ENCODE measurements around the gene EIF1.

The EIF1 gene

DNA sequence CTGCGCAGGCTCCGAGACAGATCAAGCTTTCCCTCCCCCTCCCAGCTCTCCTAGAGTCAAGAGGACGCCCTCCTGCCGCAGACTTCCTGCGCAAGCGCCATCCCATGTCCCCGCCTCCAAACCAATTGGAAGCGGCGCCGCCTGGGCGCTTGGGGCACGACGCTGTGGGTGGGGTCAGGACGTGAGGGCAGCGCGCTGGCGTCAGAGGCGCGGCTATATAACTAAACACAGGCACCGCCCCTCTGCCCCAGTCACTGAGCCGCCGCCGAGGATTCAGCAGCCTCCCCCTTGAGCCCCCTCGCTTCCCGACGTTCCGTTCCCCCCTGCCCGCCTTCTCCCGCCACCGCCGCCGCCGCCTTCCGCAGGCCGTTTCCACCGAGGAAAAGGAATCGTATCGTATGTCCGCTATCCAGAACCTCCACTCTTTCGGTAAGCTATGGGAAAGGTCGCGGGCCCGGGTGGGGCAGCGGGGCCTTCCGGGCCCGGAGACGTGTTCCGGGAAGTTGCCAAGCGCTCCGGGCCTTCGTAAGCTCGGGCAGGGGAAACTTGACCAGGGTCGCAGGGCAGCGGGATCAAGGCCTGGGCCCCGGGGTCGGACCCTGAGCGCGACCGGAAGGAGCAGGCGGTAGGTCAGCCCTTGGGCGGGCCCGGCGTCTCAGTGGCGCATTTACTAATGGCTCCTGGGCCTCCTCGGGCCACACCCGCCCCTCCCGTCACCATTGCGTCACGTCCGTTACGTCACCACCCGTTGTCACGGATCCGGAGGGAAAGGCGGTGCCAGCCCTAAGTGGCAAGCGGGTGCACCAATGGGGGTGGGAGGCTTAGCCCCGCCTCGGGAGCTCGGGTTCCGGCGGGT is at the start of gene EIF1:
TSS of gene EIF1 (plus strand) at position 245 of the 856 bp plus-strand sequence. CDS start at position 399, 154 bp downstream.
- TF ChIP-seq, protein P1, sequence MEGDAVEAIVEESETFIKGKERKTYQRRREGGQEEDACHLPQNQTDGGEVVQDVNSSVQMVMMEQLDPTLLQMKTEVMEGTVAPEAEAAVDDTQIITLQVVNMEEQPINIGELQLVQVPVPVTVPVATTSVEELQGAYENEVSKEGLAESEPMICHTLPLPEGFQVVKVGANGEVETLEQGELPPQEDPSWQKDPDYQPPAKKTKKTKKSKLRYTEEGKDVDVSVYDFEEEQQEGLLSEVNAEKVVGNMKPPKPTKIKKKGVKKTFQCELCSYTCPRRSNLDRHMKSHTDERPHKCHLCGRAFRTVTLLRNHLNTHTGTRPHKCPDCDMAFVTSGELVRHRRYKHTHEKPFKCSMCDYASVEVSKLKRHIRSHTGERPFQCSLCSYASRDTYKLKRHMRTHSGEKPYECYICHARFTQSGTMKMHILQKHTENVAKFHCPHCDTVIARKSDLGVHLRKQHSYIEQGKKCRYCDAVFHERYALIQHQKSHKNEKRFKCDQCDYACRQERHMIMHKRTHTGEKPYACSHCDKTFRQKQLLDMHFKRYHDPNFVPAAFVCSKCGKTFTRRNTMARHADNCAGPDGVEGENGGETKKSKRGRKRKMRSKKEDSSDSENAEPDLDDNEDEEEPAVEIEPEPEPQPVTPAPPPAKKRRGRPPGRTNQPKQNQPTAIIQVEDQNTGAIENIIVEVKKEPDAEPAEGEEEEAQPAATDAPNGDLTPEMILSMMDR (IDR thresholded peaks at IDR 0.05): no peak

DNA sequence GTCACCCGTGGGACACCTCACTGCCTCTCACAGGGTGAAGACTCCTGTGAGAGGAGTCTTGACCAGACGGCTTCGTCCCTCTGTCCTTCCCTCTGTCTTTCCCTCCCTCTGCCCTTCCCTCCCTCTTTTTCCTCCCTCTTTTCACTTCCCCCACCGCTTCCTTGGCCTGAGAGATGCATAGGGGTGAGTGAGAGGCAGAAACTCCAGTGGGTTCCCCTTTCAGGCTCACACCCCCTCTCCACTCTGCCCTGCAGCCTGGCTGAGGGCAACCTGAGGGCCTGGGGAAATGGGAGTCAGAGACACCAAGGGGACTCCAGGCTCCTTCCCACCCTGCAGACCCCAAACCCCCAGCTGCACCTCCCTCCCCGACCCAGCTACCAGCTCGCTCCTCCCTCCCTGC is 49.7 kb upstream of the EIF1 start:
- TF ChIP-seq, protein P1 (IDR thresholded peaks at IDR 0.05): no peak

DNA sequence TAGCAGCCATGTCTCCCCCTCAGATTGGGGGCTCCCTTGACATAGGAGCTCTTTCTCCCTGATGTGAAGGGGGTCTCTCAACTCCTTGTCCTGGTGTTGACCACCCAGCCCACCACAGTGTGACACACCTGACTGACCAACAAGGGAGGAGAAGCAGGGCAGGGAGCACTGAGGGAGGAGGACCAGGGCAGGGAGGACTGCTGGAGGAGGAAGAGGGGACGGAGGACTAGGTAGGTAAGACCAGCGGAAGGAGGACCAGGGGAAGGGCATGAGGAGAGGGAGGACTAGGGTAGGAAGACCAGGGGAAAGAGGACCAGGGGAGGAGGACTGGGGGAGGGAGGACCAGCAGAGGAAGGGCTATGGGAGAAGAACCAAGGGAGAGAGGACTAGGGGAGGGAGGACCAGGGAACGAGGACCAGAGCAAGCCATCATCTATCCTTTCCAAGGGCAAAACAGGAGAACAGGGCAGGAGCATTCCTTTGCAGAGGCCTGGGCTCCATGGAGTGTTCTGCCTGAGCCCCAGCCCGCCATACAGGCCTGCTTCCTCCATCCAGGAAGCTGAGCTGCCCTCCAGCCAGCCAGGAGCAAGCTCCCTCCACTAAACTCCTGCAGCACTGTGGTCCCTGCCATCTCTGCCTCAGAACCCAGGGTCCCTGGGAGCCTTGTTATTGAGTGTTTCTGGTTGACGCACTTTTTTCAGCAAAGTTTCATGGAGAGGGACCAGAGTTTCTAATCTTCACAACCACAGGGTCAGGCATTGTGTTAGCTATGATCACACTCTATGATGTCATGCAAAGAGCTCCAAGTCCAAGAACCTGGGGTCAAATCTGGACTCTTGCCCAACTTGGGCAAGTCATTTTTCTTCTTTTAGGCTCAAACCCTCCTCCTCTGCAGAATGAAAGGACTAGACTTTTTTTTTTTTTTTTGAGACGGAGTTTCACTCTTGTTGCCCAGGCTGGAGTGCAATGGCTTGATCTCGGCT is 48.9 kb upstream of the EIF1 start:
- TF ChIP-seq, protein P1 (IDR thresholded peaks at IDR 0.05): no peak

DNA sequence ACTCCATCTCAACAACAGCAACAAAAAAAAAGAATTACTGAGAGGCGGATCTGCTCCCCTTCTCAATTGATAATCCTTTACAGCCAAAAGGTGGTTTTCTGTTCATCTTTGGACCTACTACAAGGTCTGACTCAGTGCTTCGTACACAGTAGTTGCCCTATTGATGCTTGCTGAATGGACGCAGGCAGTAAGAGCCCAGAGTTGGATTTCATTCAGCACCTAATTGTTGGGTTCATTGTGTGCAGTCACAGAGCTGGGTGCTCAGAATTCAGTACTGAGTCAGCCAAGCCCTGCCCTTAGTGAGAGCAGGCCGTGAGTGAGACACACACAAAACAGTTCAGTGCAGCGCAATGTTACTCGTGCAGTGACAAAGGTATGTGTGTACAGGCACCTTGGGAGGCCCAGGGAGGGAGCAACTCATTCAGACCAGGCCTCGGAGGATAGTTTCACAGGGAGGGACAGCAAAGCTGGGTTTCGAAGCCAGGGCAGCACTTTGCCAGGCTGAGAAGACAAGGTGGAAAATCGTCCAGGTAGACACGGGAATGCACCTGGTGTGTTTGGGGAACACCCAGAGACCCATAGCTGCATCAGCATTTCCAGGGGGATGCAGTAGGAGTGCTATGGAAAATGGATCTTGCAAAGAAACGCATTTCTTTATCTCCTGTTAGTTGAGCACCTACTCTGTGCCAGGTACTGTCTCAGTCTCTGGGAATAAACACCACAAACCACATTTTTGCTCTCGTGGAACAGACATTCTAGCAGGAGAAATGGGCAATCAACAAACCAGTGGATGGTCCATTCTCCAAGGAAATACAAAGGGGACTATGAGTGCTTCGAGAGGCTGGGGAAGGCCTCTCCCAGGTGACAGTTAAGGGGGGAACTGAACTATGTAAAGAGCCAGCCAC is 46.2 kb upstream of the EIF1 start:
- TF ChIP-seq, protein P1 (IDR thresholded peaks at IDR 0.05): no peak

DNA sequence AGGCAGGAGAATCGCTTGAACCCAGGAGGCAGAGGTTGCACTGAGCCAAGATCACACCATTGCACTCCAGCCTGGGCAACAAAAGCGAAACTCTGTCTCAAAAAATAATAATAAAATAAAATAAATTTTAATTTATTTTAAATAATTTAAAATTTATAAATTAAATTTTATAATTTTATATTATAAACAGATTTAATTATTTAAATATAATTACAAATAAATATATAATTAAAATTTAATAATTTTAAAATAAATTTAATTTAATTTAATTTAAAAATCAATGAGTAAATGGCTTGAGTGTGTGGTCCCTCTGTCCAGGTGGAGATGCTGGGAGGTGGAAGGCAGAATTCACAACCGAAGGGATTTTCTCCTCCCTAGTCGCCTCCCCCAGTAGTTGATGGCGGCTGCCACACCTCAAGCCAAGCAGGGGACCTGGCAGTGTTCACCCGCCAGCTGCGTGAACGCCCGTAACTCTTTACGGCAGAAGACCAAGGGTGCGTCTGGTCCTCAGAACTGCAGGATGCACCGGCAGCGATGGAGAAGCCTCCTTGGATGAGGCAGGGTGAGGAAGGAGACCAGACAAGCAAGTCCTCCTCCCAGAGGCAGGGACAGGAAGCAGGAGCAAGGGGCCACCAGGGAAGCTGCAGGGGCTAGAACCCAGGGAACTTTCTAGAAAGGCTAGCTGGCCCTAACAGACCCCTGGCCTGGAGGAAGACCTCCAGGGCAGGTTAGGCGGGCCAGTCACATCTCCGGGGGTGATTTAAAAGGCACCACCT is 41.5 kb upstream of the EIF1 start:
- TF ChIP-seq, protein P1 (IDR thresholded peaks at IDR 0.05): no peak

DNA sequence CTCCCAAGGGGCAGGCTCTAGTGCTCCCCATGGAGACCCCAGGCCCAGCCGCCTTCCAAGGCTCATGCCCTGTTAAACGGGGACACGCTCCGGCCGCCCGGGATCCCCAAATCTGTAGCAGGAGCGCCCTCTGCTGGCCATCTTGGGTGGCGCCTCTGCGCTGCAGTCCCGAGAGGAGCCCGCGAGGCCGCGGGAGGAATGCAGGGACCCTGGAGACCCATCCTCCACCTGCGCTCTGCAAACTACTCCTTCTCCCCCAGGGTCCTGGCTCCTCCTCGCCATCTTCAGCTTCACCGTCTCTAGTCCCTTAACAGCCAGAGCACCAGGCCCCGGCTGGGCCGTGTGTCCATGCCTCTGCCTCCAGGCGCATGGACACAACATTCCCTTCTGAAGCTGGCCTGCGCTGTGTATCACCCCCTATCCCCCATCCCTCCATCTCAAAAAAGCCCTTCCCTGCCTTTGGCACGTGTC is 40.7 kb upstream of the EIF1 start:
- TF ChIP-seq, protein P1 (IDR thresholded peaks at IDR 0.05): peak; percentile 79
